Kidney (tissue), 14 donors: ENCODE measurements around the gene METTL8. TPM values are rescaled to one million over a fixed set of nuclear protein-coding genes. Genes with fewer than 3 reads are reported as not detected.

Source experiments
- DNase-seq, 5 donors: peaks; one replicate each; pipeline ENCODE4 v3.0.0-alpha.2; 2013 to 2020
- FAIRE-seq: peaks from 2 replicates; lab custom pipeline; 2012; peaks lifted over from hg19 to GRCh38; lab: Jason Lieb, UNC
- H3K27ac ChIP-seq, 2 donors: one replicate each; pipeline ENCODE4 v1.7.0; 2013; ENCODE audit warnings: low read depth in 2 of 2, low read length in 2 of 2, inconsistent platforms in 1 of 2
- H3K27me3 ChIP-seq: one replicate; pipeline ENCODE4 v1.7.1; 2013; ENCODE audit warnings: low read length, inconsistent platforms; ENCODE audit not compliant: control insufficient read depth, insufficient read depth
- H3K36me3 ChIP-seq, 3 donors: one replicate each; pipeline versions ENCODE4 v1.7.0 to v1.7.1; 2013; ENCODE audit warnings: low read length in 3 of 3, control low read depth in 1 of 3, inconsistent platforms in 1 of 3; ENCODE audit not compliant: insufficient read depth in 3 of 3, control insufficient read depth in 2 of 3
- H3K4me1 ChIP-seq, 3 donors: one replicate each; pipeline versions ENCODE4 v1.7.0 to v1.7.1; 2013; ENCODE audit warnings: low read length in 3 of 3, inconsistent platforms in 1 of 3, low read depth in 1 of 3; ENCODE audit not compliant: control insufficient read depth in 2 of 3, insufficient read depth in 2 of 3
- H3K4me3 ChIP-seq, 3 donors: one replicate each; pipeline versions ENCODE4 v1.7.0 to v1.8.1; 2013; ENCODE audit warnings: low read length in 3 of 3, control low read depth in 1 of 3, inconsistent platforms in 1 of 3
- H3K9ac ChIP-seq, 3 donors: one replicate each; pipeline versions ENCODE4 v1.7.0 to v1.7.1; 2013; ENCODE audit warnings: low read length in 3 of 3, control low read depth in 1 of 3, inconsistent platforms in 1 of 3
- H3K9me3 ChIP-seq, 3 donors: one replicate each; pipeline versions ENCODE4 v1.7.0 to v1.7.1; 2013; ENCODE audit warnings: low read length in 3 of 3, control low read depth in 1 of 3, inconsistent platforms in 1 of 3; ENCODE audit not compliant: control insufficient read depth in 2 of 3, insufficient read depth in 1 of 3
- CTCF ChIP-seq: IDR thresholded peaks from 3 replicates; pipeline ENCODE4 v1.5.1; 2012; ENCODE audit warnings: mild to moderate bottlenecking, moderate library complexity, borderline replicate concordance; ENCODE audit not compliant: insufficient read depth; ENCODE audit errors: extremely low read depth
- intact Hi-C: fragments of 100-400 bp; cut with DNase I; formaldehyde crosslinking; loops from one replicate; pipeline ENCODE4 v1.11.1; 2022
- polyA plus RNA-seq: library from polyadenylated mRNA; stranded (reverse); fragments of 350-450 nt; fragmentation: Illumina TruSeq; extraction: RNeasy Lipid Tissue Mini Kit (QIAGEN cat#74804); gene quantifications from one replicate; pipeline ENCODE4 v1.2.3, GENCODE V29; 2014; ENCODE audit warnings: low read depth, low replicate concordance; ENCODE audit not compliant: insufficient read depth
- total RNA-seq: library from RNA; stranded (reverse); fragmentation: NEBNext Ultra II Directional; extraction: Animal tissue kit (Norgen Biotek cat#: 25700); gene quantifications from one replicate; pipeline ENCODE4 v1.2.1, GENCODE V29; 2021
- donor health status: control.
- donor health status: control.
- donor health status: control.
- donor health status: control.
- donor health status: control.
- donor health status: DM: yes; HTN: yes; CAD: no.
- donor health status: Normal renal cell carcinoma (clear cell type).

The METTL8 gene
- total and polyA plus RNA-seq, 2 donors from 2014 or later = 10.8 to 14.9 TPM

- no peaks in the 10 kb centered on the region for H3K9me3 ChIP-seq
- intact Hi-C loops = no loop called here
- no peak overlapping the region for H3K9ac ChIP-seq
- FAIRE-seq = no peak
- no peaks in the 10 kb centered on the region for H3K36me3 ChIP-seq
- H3K27me3 ChIP-seq = no peaks in the 10 kb centered on the region
- TF ChIP-seq CTCF = no peak
- no peak for DNase-seq
- peaks cover 0 to 4% (median 0%) of the 10 kb centered on the region in 3 donors for H3K4me1 ChIP-seq
- H3K27ac ChIP-seq = no peak overlapping the region
- H3K4me3 ChIP-seq = no peak overlapping the region
Observed at GRCh38 chr2:171342067-171342413, 91.8 kb downstream of the METTL8 start.

DNA sequence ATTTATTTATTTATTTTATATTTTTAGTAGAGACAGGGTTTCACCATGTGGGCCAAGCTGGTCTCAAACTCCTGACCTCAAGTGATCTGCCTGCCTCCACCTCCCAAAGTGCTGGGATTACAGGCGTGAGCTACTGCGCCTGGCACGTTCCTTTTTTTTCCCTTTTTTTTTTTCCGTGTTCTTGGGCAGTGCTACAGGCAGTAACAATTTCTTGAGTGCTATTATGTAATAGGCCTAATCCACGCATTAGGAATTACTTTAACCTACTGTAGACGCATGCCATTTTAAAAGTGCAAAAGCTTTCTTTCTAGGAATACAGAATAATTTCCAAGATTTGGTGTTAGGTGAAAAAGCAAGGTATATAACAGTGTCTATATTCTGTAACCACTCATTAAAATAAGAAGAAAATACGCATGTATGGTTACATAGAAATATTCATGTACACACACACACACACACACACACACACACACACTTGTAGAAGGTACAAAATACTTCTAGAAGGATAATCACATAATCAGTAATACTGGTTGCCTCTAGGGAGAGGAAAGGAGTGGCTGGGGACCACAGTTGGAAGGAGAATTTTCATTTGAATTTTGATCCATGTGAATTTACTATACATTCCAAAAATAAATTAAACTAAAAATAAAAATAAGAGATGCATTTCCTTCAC lies 92.3 kb downstream of the METTL8 start:
- Histone ChIP-seq H3K4me1 (no peaks in the 10 kb centered on the region), H3K4me3 (no peak overlapping the region), H3K9ac (no peak overlapping the region), H3K9me3 (no peaks in the 10 kb centered on the region), H3K36me3 (no peaks in the 10 kb centered on the region), H3K27ac (no peak overlapping the region), H3K27me3 (no peaks in the 10 kb centered on the region)
- no peak for FAIRE-seq
- DNase-seq = no peak
- intact Hi-C loops = no loop called here
- TF ChIP-seq CTCF = no peak

DNA sequence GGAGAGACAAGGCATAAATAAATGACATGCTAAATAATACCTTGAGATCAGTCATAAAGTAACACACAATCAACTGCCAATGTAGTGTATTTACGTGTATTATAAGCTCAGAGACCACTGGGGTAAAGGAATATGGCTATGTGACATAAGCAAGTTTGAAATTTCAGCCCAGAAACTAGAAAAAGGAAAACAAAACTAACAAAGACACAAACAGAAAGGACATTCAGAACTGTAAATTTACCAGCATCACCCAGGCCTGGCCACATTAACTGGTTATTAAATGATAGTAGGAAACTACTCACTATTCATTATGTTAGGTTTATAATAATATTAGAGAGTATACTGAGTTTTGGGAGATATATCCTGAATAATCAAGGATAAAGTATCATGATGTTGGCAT lies 98.8 kb downstream of the METTL8 start:
- H3K4me1 ChIP-seq = peaks cover 0 to 4% (median 0%) of the 10 kb centered on the region in 3 donors
- no peaks in the 10 kb centered on the region for H3K9me3 ChIP-seq
- peak overlapping the region in 1 of 3 donors; percentile 5 for H3K4me3 ChIP-seq
- peak overlapping the region in 1 of 3 donors; percentile 31 for H3K9ac ChIP-seq
- H3K27me3 ChIP-seq = no peaks in the 10 kb centered on the region
- intact Hi-C loops = no loop called here
- H3K27ac ChIP-seq = peak overlapping the region; percentile 59 to 68
- FAIRE-seq = no peak
- no peaks in the 10 kb centered on the region for H3K36me3 ChIP-seq
- DNase-seq = no peak
- TF ChIP-seq CTCF = no peak

- Histone ChIP-seq H3K9me3 (no peaks in the 10 kb centered on the region), H3K9ac (no peak overlapping the region), H3K27me3 (no peaks in the 10 kb centered on the region), H3K27ac (peak overlapping the region; percentile 59 to 71), H3K4me3 (no peak overlapping the region), H3K4me1 (peaks cover 0 to 4% (median 0%) of the 10 kb centered on the region in 3 donors), H3K36me3 (no peaks in the 10 kb centered on the region)
- FAIRE-seq = no peak
- TF ChIP-seq CTCF = no peak
- DNase-seq = no peak
- intact Hi-C loops = no loop called here
Observed at GRCh38 chr2:171334171-171334570, 99.6 kb downstream of the METTL8 start.
